ENCODE data around the gene TSPAN16. TPM values are rescaled to one million over a fixed set of nuclear protein-coding genes. Genes with fewer than 3 reads are reported as not detected.

TSPAN16 gene
- total RNA-seq, 3 donors from 2014 or later (not counting 1 experiment from before 2014, with no cell fraction given) = not detected

DNA sequence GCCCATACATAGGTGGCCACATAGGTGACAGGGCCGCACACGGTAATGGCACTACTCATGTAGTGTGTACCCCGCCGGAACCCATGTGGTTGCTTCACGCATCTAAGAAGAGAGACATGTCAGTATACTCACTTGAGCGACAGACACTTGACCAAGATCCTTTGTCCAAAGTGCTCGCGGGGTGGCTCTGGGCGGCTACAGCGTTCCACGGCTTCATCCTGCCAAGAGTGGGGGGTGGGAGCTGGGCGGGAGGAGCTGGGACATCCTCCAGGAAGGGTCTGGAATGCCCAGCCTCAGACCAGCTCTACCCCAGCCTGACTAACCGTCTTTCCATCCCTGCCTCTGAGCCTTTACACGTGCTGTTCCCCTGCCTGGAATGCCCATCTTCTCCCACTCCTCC, 48.0 kb upstream of the TSPAN16 start:
- DNase-seq (no peak), ATAC-seq (no peak)
- H3K27ac Mint-ChIP-seq = no peak overlapping the region
- Histone ChIP-seq H3K9me3 (ENCODE audit: control insufficient read depth, insufficient read depth, low read length) (no peaks in the 10 kb centered on the region), H3K4me1 (ENCODE audit: control insufficient read depth, insufficient read depth, low read length) (peaks cover 8% of the 10 kb centered on the region), H3K4me3 (ENCODE audit: low read length) (no peak overlapping the region), H3K36me3 (ENCODE audit: control insufficient read depth, insufficient read depth, low read length) (no peaks in the 10 kb centered on the region), H3K27ac (ENCODE audit: low read length) (no peak overlapping the region), H3K27me3 (ENCODE audit: control insufficient read depth, insufficient read depth, low read length) (no peaks in the 10 kb centered on the region)
- H3K27me3 Mint-ChIP-seq (ENCODE audit: low read depth in 2 of 2) = peaks cover 8 to 12% of the 10 kb centered on the region in 2 donors
- no peaks in the 10 kb centered on the region for H3K9me3 Mint-ChIP-seq
- H3K4me1 Mint-ChIP-seq = peaks cover 6 to 7% of the 10 kb centered on the region in 2 donors
- TF ChIP-seq, protein P1, sequence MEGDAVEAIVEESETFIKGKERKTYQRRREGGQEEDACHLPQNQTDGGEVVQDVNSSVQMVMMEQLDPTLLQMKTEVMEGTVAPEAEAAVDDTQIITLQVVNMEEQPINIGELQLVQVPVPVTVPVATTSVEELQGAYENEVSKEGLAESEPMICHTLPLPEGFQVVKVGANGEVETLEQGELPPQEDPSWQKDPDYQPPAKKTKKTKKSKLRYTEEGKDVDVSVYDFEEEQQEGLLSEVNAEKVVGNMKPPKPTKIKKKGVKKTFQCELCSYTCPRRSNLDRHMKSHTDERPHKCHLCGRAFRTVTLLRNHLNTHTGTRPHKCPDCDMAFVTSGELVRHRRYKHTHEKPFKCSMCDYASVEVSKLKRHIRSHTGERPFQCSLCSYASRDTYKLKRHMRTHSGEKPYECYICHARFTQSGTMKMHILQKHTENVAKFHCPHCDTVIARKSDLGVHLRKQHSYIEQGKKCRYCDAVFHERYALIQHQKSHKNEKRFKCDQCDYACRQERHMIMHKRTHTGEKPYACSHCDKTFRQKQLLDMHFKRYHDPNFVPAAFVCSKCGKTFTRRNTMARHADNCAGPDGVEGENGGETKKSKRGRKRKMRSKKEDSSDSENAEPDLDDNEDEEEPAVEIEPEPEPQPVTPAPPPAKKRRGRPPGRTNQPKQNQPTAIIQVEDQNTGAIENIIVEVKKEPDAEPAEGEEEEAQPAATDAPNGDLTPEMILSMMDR (IDR thresholded peaks at IDR 0.05) = no peak
- no peak overlapping the region for H3K4me3 Mint-ChIP-seq
- 93% methylated on average over 14 of the region's 14 CpGs for WGBS (ENCODE audit: insufficient coverage)
- H3K36me3 Mint-ChIP-seq = no peaks in the 10 kb centered on the region
- intact Hi-C loops (cut with micrococcal nuclease) = no loop called here

DNA sequence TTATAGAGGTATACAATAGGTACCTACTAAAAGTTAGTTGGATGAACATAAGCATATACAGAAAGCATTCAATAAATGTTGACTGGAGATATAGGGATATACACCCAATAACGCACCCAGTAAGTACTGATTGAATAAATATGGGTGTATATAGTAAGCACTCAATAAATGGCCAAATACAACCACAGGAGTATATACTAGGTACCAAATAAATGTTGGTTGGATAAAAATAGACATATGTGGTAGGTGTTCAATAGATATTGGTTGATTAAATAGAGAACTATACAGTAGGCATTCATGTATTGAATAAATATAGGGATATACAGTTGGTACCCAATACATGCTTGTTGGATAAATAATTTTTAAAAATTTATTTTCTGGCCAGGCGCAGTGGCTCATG, 47.1 kb upstream of the TSPAN16 start:
- WGBS (ENCODE audit: insufficient coverage) = 100% methylated on average over 1 of the region's 2 CpGs
- H3K27ac Mint-ChIP-seq = no peak overlapping the region

DNA sequence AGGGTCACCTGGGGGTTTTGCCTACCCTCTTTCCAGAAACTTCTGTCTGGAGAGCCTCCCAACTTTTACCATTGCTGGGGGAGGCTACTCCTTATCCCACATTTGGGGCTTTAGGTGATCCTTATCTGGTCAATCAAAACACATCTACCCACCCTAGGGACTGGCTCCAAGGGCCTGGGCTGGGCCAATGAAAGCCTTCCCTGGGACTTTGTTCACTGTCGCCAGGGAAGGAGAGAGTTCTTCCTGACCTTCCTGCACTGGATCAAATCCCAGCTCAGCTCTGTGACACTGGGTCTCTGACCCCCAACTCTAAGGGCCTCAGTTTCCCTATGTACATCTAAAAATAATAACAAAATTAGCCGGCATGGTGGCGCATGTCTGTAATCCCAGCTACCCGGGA, 44.7 kb upstream of the TSPAN16 start:
- Histone ChIP-seq H3K4me3 (ENCODE audit: low read length) (no peak overlapping the region), H3K27me3 (ENCODE audit: control insufficient read depth, insufficient read depth, low read length) (no peaks in the 10 kb centered on the region), H3K36me3 (ENCODE audit: control insufficient read depth, insufficient read depth, low read length) (no peaks in the 10 kb centered on the region), H3K9me3 (ENCODE audit: control insufficient read depth, insufficient read depth, low read length) (no peaks in the 10 kb centered on the region), H3K27ac (ENCODE audit: low read length) (no peak overlapping the region), H3K4me1 (ENCODE audit: control insufficient read depth, insufficient read depth, low read length) (no peaks in the 10 kb centered on the region)
- intact Hi-C loops (cut with micrococcal nuclease) = no loop called here
- no peaks in the 10 kb centered on the region for H3K36me3 Mint-ChIP-seq
- H3K4me3 Mint-ChIP-seq = no peak overlapping the region
- TF ChIP-seq, protein P1 (IDR thresholded peaks at IDR 0.05) = no peak
- no peaks in the 10 kb centered on the region for H3K9me3 Mint-ChIP-seq
- DNase-seq (no peak), ATAC-seq (no peak)
- H3K27ac Mint-ChIP-seq = no peak overlapping the region
- no peaks in the 10 kb centered on the region for H3K4me1 Mint-ChIP-seq
- peaks cover 8% of the 10 kb centered on the region in 2 donors for H3K27me3 Mint-ChIP-seq (ENCODE audit: low read depth in 2 of 2)
- 100% methylated on average over 4 of the region's 4 CpGs for WGBS (ENCODE audit: insufficient coverage)

More for the DNA sequence above, 47.1 kb upstream of the TSPAN16 start:
- ATAC-seq (no peak), DNase-seq (no peak)
- peaks cover 8% of the 10 kb centered on the region in 2 donors for H3K27me3 Mint-ChIP-seq (ENCODE audit: low read depth in 2 of 2)
- H3K4me1 Mint-ChIP-seq = peaks cover under 1 to 2% of the 10 kb centered on the region in 2 donors
- Histone ChIP-seq H3K4me1 (ENCODE audit: control insufficient read depth, insufficient read depth, low read length) (no peaks in the 10 kb centered on the region), H3K27ac (ENCODE audit: low read length) (no peak overlapping the region), H3K4me3 (ENCODE audit: low read length) (no peak overlapping the region), H3K27me3 (ENCODE audit: control insufficient read depth, insufficient read depth, low read length) (no peaks in the 10 kb centered on the region), H3K36me3 (ENCODE audit: control insufficient read depth, insufficient read depth, low read length) (no peaks in the 10 kb centered on the region), H3K9me3 (ENCODE audit: control insufficient read depth, insufficient read depth, low read length) (no peaks in the 10 kb centered on the region)
- intact Hi-C loops (cut with micrococcal nuclease) = no loop called here
- no peaks in the 10 kb centered on the region for H3K36me3 Mint-ChIP-seq
- TF ChIP-seq, protein P1 (IDR thresholded peaks at IDR 0.05) = no peak
- no peak overlapping the region for H3K4me3 Mint-ChIP-seq
- H3K9me3 Mint-ChIP-seq = no peaks in the 10 kb centered on the region

DNA sequence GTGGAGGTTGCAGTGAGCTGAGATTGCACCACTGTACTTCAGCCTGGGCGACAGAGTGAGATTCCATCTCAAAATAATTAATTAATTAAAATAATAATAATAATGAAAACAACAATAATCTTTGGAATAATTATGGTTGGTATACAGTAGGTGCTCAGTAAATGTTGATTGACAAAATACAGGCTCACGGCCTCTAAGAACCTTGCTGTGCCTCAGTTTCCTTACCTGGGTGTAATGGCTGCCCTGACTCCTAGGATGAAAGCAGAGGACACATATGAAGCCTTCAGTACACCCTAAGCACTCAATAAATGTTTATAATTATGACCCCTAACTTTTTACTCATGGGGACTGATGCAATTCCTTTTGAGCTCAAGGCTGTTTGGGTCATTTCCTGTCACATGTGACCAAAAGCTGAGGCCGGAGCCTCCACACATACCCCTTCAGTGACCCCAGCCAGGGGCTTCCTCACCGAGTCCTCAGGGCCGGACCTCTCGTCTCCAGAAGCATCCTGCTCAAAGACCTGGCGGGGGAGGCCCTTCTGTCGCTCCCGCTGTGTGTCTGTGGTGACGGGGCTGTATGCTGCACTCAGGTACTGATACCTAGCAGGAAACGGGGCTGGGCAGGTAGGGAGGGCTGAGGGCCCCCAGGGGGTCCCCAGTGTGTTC, 44.2 kb upstream of the TSPAN16 start:
- DNase-seq = no peak
- H3K4me3 Mint-ChIP-seq = no peak overlapping the region
- 83% methylated on average over 10 of the region's 11 CpGs for WGBS (ENCODE audit: insufficient coverage)
- Histone ChIP-seq H3K4me3 (ENCODE audit: low read length) (no peak overlapping the region), H3K4me1 (ENCODE audit: control insufficient read depth, insufficient read depth, low read length) (no peaks in the 10 kb centered on the region), H3K36me3 (ENCODE audit: control insufficient read depth, insufficient read depth, low read length) (no peaks in the 10 kb centered on the region), H3K27ac (ENCODE audit: low read length) (no peak overlapping the region), H3K9me3 (ENCODE audit: control insufficient read depth, insufficient read depth, low read length) (no peaks in the 10 kb centered on the region), H3K27me3 (ENCODE audit: control insufficient read depth, insufficient read depth, low read length) (no peaks in the 10 kb centered on the region)
- intact Hi-C loops (cut with micrococcal nuclease) = no loop called here
- no peaks in the 10 kb centered on the region for H3K36me3 Mint-ChIP-seq
- no peak overlapping the region for H3K27ac Mint-ChIP-seq
- H3K9me3 Mint-ChIP-seq = no peaks in the 10 kb centered on the region
- H3K27me3 Mint-ChIP-seq (ENCODE audit: low read depth in 2 of 2) = peaks cover 3 to 5% of the 10 kb centered on the region in 2 donors
- TF ChIP-seq, protein P1 (IDR thresholded peaks at IDR 0.05) = no peak
- no peak for ATAC-seq
- no peaks in the 10 kb centered on the region for H3K4me1 Mint-ChIP-seq

Data from natural killer cell (primary cell).